Activated CD4-positive, alpha-beta T cell treated with anti-CD3 and anti-CD28 coated beads for 24 hours (primary cell): ENCODE results near the gene SSUH2.
"Not testable (repeated sequence)": the region's sequence is repeated elsewhere in the genome, so short reads cannot be mapped to it uniquely, and the experiment has no call there.

Experiments used
- DNase-seq, 2 donors: peaks; one replicate each; pipeline ENCODE4 v3.0.0-alpha.2; 2020; ENCODE audit warnings: low read depth in 2 of 2

SSUH2 gene, protein sequence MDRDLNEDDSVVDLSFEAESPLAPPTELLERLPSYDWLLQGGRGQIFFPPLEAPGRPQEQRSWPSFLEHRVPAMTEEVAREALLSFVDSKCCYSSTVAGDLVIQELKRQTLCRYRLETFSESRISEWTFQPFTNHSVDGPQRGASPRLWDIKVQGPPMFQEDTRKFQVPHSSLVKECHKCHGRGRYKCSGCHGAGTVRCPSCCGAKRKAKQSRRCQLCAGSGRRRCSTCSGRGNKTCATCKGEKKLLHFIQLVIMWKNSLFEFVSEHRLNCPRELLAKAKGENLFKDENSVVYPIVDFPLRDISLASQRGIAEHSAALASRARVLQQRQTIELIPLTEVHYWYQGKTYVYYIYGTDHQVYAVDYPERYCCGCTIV

DNA sequence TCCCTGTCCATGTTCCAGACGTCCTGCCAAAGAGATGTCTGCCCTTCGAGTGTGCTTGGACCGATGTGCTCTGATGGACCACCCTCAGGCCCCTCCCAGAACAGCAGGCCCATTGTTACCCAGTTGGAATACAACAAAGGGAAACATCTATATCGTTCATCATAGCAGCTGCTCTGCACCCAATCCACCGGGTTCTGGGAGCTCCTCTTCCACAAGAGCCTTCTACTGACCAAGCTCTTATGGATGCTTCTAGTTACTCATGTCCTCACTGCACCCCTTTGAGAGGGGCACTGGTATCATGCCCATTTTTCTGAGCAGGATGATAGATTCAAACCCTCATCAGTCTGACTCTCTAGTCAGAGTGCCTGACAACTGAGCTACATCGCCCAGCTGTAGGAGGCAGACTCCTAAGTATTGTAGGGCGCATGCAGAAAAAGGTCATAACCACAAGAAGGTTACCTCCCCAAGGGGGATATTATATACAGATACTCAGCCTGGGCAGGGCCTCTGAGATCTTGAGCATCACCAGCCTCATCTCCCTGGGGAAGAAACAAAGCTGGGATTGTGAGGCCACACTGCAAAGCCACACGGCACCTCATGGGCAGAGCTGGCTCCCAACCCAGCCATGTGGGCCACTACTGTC, at the start of gene SSUH2:
TSS of gene SSUH2 (minus strand) at position 51 of the 643 bp plus-strand sequence. CDS start at position 11, 40 bp downstream.
- no peak for DNase-seq

DNA sequence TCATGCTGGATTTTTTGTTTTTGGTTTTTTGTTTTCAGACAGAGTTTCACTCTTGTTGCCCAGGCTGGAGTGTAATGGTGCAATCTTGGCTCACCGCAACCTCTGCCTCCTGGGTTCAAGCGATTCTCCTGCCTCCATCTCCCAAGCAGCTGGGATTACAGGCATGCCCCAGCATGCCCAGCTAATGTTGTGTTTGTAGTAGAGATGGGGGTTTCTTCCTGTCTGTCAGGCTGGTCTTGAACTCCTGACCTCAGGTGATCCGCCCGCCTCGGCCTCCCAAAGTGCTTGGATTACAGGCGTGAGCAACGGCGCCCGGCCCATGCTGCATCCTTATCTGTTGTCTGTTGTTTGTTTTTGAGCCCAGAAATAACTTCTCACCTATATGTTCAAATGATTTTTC, 46.7 kb upstream of the SSUH2 start:
- not testable (repeated sequence) for DNase-seq

DNA sequence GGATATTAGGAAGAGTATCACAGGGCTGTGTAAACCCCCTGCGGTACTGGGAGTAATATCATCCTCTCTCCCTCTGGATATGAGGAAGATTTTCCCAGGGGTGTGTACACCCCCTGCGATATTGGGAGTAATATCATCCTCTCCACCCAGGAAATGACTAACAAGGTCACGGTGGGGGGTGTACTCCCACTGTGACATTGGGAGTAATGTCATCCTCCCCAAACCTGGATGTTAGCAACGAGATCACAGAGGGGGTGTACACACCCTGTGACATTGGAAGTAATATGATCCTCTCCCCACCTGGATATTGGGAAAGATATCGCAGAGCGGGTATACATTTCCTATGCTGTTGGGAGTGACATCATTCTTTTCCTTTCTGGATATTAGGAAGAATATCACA, 40.4 kb upstream of the SSUH2 start:
- DNase-seq, result not testable (repeated sequence)

DNA sequence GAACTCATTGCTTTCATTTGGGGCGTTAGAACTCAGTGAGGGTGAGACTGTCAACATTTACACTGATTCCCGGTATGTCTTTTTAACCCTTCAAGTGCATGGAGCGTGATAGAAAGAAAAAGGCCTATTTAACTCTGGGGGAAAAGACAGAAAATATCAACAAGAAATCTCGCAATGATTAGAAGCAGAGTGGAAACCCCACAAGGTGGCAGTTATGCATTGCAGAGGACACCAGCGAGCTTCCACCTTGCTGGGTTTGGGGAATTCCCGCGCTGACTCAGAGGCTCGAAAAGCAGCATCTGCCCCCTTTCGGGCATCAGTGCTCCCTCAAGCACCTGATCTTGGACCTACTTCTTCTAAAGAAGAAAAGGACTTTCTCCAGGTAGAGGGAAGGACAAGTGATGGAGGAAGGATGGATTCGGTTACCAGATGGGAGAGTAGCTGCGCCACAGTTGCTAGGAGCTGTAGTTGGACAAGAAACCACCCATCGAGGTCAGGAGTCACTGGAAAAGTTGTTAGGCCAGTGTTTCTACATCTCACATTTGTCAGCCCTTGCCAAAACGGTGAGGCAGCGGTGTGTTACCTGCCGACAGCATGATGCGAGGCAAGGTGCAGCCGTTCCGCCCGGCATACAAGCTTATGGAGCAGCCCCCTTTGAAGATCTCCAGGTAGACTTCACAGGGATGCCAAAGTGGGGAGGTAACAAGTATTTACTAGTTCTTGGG, 38.4 kb upstream of the SSUH2 start:
- not testable (repeated sequence) for DNase-seq

DNA sequence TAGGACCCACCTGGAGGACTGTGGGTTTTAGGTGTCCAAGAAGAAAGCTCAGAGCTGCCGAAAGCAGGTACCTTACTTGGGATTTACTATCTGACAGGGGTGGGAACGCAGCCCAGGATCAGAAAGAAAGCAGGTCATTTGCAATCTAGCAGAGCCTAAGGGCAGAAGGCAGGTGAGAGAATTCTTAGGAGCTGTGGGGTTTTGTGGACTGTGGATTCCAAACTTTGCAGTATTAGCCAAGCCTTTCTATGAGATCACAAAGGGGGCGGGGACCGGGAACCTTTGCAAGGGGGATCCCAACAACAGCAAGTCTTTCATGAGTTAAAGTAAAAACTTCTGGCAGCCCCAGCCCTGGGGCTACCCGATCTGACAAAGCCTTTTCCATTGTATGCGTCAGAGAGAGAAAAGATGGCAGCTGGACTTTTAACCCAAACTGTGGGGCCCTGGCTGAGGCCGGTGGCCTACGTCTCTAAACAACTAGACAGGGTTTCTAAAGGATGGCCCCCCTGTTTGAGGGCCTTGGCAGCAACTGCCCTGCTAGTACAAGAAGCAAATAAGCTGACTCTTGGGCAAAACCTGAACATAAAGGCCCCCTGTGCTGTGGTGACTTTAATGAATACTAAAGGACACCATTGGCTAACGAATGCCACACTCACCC, 37.4 kb upstream of the SSUH2 start:
- not testable (repeated sequence) for DNase-seq

DNA sequence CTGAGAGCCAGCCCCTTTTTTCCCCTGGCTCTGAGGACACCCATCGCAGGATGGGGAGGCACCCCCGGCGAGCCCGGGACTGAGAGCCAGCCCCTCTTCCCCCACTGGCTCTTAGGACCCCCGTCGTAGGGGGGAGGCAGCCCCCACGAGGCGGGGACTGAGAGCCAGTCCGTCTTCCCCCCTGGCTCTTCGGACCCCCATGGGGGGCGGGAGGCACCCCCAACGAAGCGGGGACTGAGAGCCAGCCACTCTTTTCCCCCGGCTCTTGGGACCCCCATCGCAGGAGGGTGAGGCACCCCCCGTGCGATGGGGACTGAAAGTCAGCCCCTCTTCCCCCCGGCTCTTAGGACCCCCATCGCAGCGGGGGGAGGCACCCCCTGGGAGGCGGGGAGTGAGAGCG, 36.8 kb upstream of the SSUH2 start:
- DNase-seq, result no peak

DNA sequence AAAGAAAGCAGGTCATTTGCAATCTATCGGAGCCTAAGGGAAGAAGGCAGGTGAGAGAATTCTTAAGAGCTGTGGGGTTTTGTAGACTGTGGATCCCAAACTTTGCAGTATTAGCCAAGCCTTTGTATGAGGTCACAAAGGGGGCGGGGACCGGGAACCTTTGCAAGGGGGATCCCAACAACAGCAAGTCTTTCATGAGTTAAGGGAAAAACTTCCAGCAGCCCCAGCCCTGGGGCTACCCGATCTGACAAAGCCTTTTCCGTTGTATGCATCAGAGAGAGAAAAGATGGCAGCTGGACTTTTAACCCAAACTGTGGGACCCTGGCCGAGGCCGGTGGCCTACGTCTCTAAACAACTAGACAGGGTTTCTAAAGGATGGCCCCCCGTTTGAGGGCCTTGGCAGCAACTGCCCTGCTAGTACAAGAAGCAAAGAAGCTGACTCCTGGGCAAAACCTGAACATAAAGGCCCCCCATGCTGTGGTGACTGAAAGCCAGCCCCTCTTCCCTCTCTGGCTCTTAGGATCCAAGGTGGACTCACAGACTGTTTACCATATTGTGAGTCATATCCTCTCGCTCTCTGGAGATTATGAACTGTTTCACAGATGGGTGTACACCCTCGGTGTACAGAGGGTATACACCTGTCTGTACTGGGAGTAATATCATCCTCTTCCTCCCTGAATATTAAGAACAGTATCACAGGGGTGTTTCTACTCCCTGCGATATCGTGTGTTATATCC, 35.4 kb upstream of the SSUH2 start:
- DNase-seq, result not testable (repeated sequence)

DNA sequence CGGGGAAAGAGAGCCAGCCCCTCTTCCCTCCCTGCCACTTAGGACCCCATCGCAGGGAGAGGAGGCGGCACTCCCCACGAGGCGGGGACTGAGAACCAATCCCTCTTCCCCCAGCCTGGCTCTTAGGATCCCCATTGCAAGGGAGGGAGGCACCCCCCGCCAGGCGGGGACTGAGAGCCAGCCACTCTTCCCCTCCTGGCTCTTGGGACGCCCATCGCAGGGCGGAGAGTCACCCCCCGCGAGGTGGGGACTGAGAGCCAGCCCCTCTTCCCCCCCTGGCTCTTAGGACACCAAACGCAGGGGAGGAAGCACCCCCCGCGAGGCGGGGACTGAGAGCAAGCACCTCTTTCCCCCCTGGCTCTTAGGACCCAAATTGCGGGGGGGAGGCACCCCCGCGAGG, 34.2 kb upstream of the SSUH2 start:
- DNase-seq, result no peak

DNA sequence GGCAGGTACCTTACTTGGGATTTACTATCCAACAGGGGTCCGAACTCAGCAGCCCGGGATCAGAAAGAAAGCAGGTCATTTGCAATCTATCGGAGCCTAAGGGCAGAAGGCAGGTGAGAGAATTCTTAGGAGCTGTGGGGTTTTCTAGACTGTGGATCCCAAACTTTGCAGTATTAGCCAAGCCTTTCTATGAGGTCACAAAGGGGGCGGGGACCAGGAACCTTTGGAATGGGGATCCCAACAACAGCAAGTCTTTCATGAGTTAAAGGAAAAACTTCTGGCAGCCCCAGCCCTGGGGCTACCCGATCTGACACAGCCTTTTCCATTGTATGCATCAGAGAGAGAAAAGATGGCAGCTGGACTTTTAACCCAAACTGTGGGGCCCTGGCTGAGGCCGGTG, 32.7 kb upstream of the SSUH2 start:
- DNase-seq, result not testable (repeated sequence)

DNA sequence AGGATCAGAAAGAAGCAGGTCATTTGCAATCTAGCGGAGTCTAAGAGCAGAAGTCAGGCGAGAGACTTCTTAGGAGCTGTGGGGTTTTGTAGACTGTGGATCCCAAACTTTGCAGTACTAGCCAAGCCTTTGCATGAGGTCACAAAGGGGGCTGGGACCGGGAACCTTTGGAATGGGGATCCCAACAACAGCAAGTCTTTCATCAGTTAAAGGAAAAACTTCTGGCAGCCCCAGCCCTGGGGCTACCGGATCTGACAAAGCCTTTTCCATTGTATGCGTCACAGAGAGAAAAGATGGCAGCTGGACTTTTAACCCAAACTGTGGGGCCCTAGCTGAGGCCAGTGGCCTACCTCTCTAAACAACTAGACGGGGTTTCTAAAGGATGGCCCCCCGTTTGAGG, 31.0 kb upstream of the SSUH2 start:
- DNase-seq, result not testable (repeated sequence)

DNA sequence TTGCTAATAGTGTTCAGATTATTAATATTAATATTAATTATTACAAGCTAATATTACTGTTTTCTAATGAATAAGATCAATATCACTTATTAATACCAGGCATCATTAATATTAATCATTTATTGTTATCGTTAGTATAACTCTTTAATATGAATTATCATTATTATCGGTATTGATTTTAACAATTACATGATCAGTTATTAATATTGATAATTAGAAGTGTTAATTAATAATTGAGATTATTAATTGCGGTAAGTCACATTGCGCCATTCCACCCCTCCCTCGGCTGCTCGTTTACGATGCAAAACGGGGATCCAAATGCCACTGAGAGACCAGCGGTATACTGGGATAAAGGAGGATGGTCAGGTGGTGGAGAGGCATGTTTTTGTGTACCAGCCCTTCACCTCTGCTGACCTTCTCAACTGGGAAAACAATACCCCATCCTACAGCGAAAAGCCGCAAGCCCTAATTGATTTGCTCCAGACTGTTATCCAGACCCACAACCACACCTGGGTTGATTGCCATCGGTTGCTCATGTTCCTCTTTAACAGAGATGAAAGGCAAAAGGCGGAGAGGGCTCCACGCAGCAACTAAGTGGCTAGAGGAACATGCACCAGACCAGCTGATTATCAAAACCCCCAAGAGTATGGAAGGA, 28.6 kb upstream of the SSUH2 start:
- no peak for DNase-seq

DNA sequence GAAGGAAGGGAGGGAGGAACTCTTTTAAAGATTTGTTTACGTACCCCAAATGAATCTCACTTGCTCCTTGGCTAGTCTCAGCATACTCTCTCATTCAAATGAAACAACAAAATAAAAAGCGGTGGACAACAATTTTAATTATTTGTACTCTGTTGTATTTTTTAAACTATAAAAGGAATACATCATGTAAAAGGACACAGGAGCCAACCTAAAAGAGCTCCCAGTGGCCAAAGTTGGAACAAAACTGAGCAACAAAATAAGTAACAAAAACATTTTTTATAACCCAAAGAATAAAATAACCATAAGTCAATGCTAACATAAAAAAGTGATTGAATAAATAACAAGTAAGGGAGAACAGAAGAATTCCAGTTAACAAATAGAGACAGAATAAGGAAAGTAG, 24.4 kb upstream of the SSUH2 start:
- no peak for DNase-seq

DNA sequence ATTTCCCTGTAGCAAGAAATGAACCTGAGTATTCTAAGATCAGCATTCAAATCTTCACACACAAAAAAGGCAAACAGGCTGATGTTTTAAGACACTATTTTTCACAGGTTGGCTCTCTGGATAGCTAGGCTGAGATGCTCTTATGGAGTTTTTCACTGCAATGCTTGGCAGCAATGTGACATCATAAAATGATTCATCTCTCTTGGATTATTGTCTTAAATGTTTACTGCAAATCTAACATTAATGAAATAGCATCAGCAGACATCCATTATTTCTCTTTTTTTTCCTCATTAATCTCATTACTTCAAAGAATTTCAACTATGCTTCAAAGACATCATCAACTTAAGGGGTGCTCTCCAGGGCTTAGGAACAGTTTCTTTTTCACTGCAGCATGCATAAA, 23.6 kb upstream of the SSUH2 start:
- no peak for DNase-seq

DNA sequence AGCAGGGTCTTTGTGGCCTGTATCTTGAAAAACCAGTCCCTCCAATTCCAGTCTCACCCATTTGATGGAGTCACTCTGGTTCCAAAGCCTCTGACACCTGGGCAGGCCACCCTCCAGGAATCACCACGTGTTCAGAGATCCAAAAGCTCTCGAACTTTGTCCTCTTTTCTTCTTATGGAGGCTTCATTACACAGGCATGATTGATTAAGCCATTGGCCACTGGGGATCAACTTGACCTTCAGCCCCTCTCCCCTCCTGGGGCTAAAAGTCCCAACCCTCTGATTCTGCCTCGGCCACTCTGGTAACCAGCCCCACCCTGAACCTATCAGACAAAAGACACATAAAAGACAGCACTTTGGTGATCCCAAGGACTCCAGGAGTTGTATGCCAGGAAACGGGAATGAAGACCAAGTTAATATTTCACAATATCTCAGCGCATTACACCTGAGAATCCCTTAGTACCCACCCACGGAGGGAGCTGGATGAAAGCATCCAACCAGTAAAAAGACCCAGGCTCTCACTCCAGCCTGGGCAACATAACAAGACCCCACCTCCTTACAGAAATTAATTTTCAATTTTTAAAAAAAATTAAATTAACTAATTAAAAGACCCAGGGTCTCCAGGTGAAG, 23.0 kb upstream of the SSUH2 start:
- DNase-seq, result no peak

DNA sequence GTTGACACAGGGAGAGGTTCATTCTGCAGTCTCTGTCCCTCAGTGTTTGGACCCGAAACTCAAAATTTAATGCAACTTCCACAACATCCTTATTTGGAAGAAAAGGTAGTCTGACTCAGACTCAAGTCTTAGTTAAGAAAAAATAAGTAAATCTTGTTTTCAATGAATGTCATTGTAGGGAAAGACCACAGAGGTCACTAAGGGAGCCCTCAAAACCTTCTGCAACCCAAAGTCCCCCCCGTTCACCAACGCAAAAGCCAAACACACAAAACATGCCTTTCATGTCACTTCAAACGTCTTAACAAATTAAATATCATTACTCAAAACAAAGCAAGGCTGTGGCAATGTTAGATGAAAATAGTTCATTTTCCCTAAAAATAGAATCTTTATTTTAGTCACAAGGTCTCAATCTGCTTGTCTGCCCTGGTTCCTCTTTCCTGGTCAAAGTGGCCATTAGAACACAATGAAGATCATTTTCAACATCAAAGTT, 20.9 kb upstream of the SSUH2 start:
- no peak for DNase-seq

DNA sequence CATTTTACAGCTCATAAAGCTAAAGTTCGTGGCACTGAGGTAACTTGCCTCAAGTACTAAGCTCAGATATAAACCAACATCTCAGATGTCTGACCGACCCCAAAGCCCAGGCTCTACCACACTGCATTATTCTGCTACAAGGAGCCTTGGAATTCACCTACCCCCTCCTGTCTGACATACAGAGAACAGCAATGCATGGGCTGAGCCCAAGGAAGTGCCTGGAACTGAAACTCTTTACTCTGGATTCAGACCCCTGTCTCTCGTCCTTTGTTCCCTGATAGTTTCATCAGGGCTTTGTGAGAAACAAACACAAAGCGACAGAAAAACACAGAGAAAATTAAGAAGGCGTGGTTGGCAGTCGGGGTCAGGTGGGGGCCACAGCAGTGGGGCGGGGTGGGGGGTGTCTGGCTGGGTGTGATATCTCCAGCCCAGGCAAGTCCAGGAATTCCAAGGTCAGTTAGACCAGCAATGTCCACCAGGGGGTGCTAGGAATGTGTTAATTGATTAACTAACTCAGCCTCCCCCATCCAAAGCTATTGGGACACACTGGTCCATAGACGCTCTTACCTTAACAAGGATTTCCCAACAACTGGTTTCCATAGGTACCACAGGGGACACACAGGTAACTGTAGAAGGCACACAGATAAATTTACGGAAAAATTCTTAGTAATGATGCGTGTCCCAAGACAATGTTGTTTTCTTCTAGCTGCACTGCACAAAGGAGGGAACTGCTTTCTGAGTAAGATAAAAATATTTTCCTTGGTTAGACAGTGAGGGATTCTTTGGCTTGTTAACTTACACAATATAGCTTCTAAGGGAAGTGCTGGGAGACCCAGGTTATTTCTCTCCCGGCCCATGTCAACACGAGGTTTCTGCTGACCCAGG, 18.8 kb upstream of the SSUH2 start:
- peak; percentile 10 to 44 for DNase-seq

DNA sequence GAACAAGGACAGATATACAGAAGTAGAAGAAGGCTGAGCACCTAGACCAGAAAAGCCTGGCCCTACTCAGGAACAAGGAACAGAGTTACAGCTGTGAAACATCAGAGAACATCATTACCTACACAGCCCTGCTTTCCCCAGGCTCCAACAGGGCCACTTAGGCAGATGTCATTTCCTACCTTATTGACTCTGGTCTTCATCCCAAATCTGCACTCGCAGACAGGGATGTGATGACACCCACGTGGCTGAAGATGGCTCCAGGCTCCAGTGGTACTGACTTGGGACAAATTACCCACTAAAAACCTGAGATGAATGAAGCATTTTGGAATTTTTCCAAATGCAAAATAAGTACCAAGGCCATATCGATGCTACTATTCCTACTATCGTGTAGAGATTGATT, 18.0 kb upstream of the SSUH2 start:
- no peak for DNase-seq

DNA sequence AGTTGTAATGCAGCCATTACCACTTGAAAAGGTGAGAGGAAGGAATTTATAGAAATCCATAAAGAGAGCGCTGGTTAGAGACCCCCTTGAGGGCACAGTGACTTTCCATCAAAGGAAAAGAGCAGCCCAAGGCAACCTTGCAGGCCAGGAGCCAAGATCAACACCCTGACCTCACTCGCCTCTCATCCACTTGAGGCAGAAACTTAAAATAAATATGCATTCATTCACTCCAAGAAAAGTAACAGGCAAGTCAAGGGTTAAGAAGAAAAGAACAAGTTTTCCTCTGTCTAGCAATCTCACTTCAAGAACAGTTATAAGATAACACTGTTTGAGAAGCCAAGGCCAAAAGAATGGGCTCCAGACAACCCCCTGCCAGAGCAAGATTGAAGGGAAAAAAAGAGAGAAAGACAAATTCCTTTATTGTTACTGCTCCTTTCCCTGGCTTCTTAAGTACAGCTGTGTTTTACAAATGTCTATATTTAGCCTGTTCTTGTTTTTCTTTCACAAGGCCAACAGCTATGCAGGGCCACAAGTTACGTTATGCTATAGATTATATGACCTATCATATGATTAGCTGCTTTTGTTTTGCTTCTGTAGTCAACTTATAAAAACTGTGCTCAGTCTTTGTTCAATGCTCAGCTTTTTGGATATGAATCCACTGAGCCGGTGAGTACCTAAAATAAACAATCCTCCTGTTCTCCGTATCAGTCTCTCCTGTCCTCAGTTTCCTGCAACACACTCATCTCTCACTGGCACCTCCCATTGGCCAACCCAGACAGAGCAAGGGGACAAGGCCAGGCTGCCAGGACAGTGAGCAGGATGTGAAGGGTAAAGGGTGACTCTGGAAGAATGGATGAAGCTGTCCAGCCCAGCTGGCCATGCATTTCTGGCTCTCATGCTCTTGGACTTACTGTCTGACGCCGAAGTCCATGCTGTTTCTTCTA, 15.8 kb upstream of the SSUH2 start:
- DNase-seq, result no peak
